GM13976 (cell line): ENCODE data around the gene HIP1.
"Not testable (repeated sequence)": the region's sequence is repeated elsewhere in the genome, so short reads cannot be mapped to it uniquely, and the experiment has no call there.

Experiments used
- DNase-seq: peaks from one replicate; pipeline ENCODE4 v3.0.0; 2012; ENCODE audit warnings: low spot score
- in situ Hi-C: fragments of 300-500 bp; cut with MboI; formaldehyde crosslinking; loops from one replicate; pipeline ENCODE4 v1.12.0; 2022; ENCODE audit warnings: low sequenced_read_pairs, mixed read lengths, inconsistent platforms; ENCODE audit not compliant: unreplicated experiment
- TF ChIP-seq, protein P1 (sequence below): IDR thresholded peaks from 2 replicates; pipeline ENCODE4 v1.5.1; 2012; ENCODE audit warnings: borderline replicate concordance, mild to moderate bottlenecking; ENCODE audit not compliant: insufficient read depth; ENCODE audit errors: extremely low read depth, missing control alignments, control extremely low read depth

Gene HIP1

DNA sequence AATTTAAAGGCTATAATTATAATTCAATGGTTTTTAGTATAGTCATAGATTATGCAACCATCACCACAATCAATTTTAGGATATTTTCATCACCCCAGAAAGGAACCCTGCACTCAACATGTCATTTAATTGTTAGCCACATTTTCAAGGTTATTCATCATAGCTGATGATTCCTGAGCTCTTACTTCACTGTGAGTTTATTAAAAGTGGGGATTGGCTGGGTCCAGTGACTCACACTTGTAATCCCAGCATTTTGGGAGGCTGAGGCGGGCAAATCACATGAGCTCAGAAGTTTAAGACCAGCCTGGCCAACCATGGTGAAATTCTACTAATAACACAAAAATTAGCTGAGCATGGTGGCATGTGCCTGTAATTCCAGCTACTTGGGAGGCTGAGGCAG lies 32.5 kb upstream of the HIP1 start:
- DNase-seq, result no peak
- in situ Hi-C loops, result no loop called here

GRCh38 chr7:75762350-75762917 lies 23.7 kb upstream of the HIP1 start:
- TF ChIP-seq, protein P1, sequence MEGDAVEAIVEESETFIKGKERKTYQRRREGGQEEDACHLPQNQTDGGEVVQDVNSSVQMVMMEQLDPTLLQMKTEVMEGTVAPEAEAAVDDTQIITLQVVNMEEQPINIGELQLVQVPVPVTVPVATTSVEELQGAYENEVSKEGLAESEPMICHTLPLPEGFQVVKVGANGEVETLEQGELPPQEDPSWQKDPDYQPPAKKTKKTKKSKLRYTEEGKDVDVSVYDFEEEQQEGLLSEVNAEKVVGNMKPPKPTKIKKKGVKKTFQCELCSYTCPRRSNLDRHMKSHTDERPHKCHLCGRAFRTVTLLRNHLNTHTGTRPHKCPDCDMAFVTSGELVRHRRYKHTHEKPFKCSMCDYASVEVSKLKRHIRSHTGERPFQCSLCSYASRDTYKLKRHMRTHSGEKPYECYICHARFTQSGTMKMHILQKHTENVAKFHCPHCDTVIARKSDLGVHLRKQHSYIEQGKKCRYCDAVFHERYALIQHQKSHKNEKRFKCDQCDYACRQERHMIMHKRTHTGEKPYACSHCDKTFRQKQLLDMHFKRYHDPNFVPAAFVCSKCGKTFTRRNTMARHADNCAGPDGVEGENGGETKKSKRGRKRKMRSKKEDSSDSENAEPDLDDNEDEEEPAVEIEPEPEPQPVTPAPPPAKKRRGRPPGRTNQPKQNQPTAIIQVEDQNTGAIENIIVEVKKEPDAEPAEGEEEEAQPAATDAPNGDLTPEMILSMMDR, result peak; percentile 42
- in situ Hi-C loops, result no loop called here
- DNase-seq, result peak; percentile 82

More for the DNA sequence above, 32.5 kb upstream of the HIP1 start:
- TF ChIP-seq, protein P1, result no peak

DNA sequence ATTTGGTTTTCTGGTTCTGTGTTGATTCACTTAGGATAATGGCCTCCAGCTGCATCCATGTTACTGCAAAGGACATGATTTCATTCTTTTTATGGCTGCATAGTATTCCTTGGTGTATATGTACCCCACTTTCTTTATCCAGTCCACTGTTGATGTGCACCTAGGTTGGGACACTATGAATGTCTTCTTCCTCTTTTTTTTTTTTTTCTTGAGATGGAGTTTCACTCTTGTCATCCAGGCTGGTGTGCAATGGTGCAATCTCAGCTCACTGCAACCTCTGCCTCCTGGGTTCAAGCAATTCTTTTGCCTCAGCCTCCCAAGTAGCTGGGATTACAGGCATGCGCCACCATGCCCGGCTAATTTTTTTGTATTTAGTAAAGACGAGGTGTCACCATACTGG lies 23.1 kb upstream of the HIP1 start:
- DNase-seq, in situ Hi-C loops: not testable (repeated sequence)

- DNase-seq, result no peak
- TF ChIP-seq, protein P1, result no peak
- in situ Hi-C loops, result no loop called here
These were observed 19.8 kb upstream of the HIP1 start for GRCh38 chr7:75758491-75758890.

- in situ Hi-C loops, result no loop called here
- DNase-seq, result no peak
- TF ChIP-seq, protein P1, result no peak
These were observed 19.1 kb upstream of the HIP1 start for GRCh38 chr7:75757860-75758259.

DNA sequence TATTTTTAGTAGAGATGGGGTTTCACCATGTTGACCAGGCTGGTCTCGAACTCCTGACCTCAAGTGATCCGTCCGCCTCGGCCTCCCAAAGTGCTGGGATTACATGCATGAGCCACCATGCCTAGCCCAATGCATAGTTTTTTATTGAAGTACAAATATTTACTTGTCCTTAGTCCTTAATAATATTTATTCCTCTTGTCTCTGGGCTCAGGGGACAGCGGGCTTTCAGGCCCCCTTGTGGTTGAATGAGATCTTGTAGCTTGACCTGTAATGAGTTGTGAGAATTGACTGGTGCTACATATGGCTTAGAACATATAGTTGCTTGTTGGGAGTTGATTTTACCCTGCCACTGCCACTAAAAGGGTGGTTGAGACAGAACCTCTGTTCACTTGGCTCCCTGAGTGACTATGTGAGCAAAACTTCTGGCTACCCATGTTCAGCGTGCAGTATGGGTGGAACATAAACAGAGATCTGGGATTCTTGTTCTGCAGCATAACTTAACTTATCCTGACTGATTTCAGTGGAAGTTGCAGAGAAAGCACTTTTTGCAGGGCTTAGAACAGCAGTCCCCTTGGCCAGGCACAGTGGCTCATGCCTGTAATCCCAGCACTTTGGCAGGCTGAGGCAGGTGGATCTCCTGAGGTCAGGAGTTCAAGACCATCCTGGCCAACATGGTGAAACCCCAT lies 18.4 kb upstream of the HIP1 start:
- in situ Hi-C loops, result no loop called here
- DNase-seq, result peak; percentile 52
- TF ChIP-seq, protein P1, result peak; percentile 19

GRCh38 chr7:75756206-75756990 lies 17.7 kb upstream of the HIP1 start:
- TF ChIP-seq, protein P1, result no peak
- in situ Hi-C loops, result no loop called here

More at GRCh38 chr7:75756206-75756990, 17.7 kb upstream of the HIP1 start:
- no peak for DNase-seq
